Measurements from ENCODE around the gene PRX. TPM values are rescaled to one million over a fixed set of nuclear protein-coding genes. Genes with fewer than 3 reads are reported as not detected.
"Not testable (repeated sequence)": the region's sequence is repeated elsewhere in the genome, so short reads cannot be mapped to it uniquely, and the experiment has no call there.

Gene PRX
- total and polyA plus RNA-seq, 2 of the 4 experiments (the other 2 are of a cell fraction), result 0.90 to 1.7 TPM

- BruUV-seq (replicated peaks); H3K4me2 ChIP-seq (ENCODE audit: low read depth, low read length); H3K18ac ChIP-seq (ENCODE audit: low read depth, low read length); H4K91ac ChIP-seq (ENCODE audit: insufficient read depth, low read depth, low read length); POLR2A ChIA-PET (ENCODE audit: unreplicated experiment); H3K4me3 ChIP-seq (ENCODE audit: insufficient read depth, low read depth, low read length); H3K4ac ChIP-seq (ENCODE audit: low read depth, low read length); H3K9me1 ChIP-seq (ENCODE audit: insufficient read depth, low read length); H3K14ac ChIP-seq (replicated peaks; ENCODE audit: low read depth, low read length); H3K27me3 ChIP-seq (ENCODE audit: control insufficient read depth, insufficient read depth, low read length); H3K36me3 ChIP-seq (ENCODE audit: control insufficient read depth, insufficient read depth, low read length); H2BK120ac ChIP-seq (ENCODE audit: low read depth, low read length); H4K20me1 ChIP-seq (ENCODE audit: insufficient read depth, low read length); H3K27ac ChIP-seq (ENCODE audit: insufficient read depth, low read length); H4K8ac ChIP-seq (ENCODE audit: low read depth in 2 of 2, low read length in 2 of 2); H3K79me1 ChIP-seq (ENCODE audit: low read depth in 1 of 2, low read length in 2 of 2); H3K9ac ChIP-seq (ENCODE audit: low read depth, low read length); H2BK20ac ChIP-seq (ENCODE audit: low read depth, low read length); dilution Hi-C loops (cut with HindIII; ENCODE audit: low sequenced_read_pairs, unreplicated experiment); H2BK5ac ChIP-seq (ENCODE audit: low read depth, low read length, poor library complexity, severe bottlenecking); H3K9me3 ChIP-seq (ENCODE audit: control insufficient read depth, insufficient read depth, low read length); H4K5ac ChIP-seq (ENCODE audit: low read depth, low read length); H2AK9ac ChIP-seq (replicated peaks; ENCODE audit: low read depth, low read length, poor library complexity); H3K4me1 ChIP-seq (ENCODE audit: control insufficient read depth, insufficient read depth, low read length); H2BK15ac ChIP-seq (ENCODE audit: low read depth, low read length); in situ Hi-C loops (cut with MboI; ENCODE audit: low sequenced_read_pairs); intact Hi-C loops (cut with micrococcal nuclease); H2AFZ ChIP-seq (replicated peaks; ENCODE audit: low read length, poor library complexity); H3K23ac ChIP-seq (ENCODE audit: low read depth, low read length); H3K56ac ChIP-seq (ENCODE audit: extremely low read depth, insufficient read depth, low read length): not testable (repeated sequence)
- ATAC-seq (ENCODE audit: low read depth) (peak; percentile 44), DNase-seq (peak; percentile 12)
- no CpG with 5 or more reads among the region's 6 CpGs for WGBS, 2 experiments (ENCODE audit: extremely low coverage in 2 of 2, insufficient read length in 1 of 2)
- CTCF ChIA-PET, result interaction anchor here (0.7 to 2.9 kb wide), 2 partner anchors 10 to 26 kb away, joined by 3 to 10 read pairs; no protein-coding TSS in a partner anchor
- H2AK5ac ChIP-seq (ENCODE audit: low read depth, low read length), result 0 out of 2 replicates have a peak overlapping the region, but pooled peaks have one; percentile 16
Observed at GRCh38 chr19:40453943-40454342, 40.8 kb upstream of the PRX start.
